HL-60/S4 treated with retinoic acid at 250 ng/mL for 4 days and 3 days (cell line): ENCODE data around the gene ATG101.
"Not testable (repeated sequence)": the region's sequence is repeated elsewhere in the genome, so short reads cannot be mapped to it uniquely, and the experiment has no call there.

ENCODE experiments used
- in situ Hi-C: fragments of 300-500 bp; cut with MboI; formaldehyde crosslinking; loops from 2 replicates; pipeline ENCODE4 v1.7.0; 2022; ENCODE audit warnings: low sequenced_read_pairs

Gene ATG101

DNA sequence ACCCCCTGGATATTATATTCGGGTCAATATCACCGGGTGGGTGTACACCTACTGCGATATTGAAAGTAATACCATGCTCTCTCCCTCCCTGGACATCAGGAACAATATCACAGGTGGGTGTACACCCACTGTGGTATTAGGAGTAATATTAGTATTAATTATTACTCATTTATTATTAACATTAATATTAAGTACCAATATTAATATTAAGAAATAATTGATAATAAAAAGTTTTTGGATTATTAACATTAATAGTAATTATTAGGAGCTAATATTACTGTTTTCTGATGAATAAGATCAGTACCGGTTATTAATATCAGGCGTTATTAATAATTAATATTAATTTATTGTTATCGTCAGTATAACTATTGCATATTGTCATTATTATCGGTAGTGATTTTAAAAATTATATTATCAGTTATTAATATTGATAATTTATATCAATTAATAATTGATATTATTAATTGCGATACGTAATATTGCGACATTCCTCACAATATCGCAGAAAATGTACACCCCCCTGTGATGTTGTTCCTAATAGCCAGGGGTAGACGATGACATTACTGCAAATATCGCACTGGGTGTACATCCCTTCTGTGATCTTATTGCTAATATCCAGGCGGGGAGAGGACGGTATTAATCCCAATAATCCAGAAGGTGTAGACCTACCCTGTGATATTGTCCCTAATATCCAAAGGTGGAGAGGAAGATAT lies 26.7 kb downstream of the ATG101 start:
- in situ Hi-C loops, result no loop called here

DNA sequence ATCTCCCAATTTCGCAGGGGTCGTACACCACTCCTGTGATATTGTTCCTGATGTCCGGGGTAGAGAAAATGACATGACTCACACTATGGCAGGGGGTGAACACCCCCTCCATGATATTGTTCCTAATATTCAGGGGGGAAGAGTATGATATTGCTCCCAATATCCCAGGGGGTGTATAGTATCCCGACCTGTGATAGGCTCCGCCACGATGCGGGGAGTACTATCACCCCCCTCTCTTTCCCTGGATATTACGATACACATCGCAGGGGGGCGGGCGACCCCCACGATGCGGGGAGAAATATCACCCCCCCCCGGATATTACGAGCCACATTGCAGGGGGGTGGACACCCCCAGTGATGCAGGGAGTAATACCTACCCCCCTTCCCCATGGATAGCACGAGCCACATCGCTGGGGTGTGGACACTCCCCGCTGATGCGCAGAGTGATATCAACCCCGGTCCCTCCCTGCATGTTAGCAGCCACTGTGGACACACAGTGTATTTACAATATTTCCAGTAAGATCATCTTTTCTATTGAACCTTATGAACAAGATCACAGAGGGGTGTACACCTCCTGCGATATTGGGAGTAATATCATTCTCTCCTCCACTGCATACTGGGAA lies 27.4 kb downstream of the ATG101 start:
- in situ Hi-C loops, result no loop called here

DNA sequence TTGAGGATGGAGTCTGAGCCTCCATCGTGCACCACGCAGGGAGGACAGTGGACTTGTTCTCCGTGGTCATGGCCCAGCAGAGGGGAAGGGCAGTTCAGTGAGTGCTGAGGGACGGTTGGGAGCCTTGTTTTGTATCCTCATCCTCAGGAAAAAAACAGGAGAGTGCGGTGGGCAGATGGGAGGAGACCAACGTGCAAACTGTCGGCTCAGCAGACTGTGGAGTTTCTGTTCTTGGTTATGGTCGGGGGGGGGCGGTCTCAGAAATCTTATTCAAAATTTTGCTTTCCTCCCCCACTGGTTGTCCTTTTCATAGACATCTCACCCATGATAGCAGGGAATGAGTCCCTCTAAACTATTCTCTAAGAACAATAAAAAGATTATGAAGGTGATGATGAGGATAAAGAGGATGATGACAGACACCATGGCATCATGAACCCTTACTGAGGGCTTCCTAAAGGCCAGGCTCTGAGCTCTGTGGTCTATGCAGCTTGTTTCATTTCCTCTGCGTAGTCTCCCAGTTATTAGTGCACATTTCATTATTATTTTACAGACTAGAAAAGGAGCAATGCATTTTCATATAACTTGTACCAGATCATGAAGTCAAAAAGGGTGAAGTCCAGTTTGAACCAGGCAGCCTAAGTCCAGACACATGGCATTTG lies 34.8 kb downstream of the ATG101 start:
- in situ Hi-C loops, result not testable (repeated sequence)

DNA sequence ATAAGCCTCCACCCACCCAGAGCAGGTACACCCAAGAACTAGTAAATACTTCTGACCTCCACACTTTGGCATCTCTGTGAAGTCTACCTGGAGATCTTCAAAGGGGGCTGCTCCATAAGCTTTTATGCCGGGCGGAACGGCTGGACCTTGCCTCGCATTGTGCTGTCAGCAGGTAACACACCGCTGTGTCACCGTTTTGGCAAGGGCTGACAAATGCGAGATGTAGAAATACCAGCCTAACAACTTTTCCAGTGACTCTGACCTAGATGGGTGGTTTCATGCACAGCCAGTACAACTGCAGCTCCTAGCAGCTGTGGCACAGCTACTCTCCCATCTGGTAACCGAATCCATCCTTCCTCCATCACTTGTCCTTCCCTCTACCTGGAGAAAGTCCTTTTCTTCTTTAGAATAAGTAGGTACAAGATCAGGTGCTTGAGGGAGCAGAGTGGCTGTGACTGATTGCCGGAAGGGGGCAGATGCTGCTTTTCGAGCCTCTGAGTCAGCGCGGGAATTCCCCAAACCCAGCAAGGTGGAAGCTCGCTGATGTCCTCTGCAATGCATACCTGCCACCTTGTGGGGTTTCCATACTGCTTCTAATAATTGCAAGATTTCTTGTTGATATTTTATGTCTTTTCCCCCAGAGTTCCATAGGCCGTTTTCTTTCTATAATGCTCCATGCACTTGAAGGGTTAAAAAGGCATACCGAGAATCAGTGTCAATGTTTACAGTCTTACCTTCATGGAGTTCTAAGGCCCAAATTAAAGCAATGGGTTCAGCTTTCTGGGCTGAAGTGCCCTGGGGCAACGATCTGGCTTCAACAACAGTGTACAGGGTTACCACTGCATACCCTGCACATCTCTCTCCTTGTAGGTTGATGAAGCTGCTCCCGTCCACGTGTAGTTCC lies 46.7 kb downstream of the ATG101 start:
- in situ Hi-C loops, result not testable (repeated sequence)

DNA sequence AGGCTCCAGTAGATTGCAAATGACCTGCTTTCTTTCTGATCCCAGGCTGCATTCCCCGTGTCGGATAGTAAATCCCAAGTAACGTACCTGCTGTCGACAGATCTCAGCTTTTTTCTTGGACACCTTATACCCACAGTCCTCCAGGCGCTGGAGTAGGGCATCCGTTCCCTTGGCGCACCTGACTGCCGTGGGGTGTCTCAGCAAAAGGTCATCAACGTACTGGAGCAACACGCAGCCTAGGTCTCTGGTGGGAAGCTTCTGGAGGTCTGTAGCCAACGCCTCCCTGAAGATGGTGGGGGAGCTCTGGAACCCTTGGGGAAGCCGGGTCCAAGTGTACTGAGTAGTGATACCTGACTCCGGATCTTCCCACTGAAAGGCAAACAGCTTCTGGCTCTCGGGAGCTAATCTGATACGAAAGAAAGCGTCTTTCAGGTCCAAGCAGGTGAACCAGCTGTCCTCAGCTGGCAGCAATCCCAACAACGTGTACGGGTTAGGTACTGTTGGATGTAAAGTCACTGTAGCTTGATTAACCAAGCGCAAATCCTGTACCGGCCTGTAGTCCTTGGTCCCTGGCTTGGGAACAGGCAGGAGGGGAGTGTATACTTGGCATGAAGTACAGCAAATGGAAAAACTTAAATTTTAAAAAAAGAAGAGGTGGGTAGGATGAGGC lies 48.2 kb downstream of the ATG101 start:
- in situ Hi-C loops, result not testable (repeated sequence)

DNA sequence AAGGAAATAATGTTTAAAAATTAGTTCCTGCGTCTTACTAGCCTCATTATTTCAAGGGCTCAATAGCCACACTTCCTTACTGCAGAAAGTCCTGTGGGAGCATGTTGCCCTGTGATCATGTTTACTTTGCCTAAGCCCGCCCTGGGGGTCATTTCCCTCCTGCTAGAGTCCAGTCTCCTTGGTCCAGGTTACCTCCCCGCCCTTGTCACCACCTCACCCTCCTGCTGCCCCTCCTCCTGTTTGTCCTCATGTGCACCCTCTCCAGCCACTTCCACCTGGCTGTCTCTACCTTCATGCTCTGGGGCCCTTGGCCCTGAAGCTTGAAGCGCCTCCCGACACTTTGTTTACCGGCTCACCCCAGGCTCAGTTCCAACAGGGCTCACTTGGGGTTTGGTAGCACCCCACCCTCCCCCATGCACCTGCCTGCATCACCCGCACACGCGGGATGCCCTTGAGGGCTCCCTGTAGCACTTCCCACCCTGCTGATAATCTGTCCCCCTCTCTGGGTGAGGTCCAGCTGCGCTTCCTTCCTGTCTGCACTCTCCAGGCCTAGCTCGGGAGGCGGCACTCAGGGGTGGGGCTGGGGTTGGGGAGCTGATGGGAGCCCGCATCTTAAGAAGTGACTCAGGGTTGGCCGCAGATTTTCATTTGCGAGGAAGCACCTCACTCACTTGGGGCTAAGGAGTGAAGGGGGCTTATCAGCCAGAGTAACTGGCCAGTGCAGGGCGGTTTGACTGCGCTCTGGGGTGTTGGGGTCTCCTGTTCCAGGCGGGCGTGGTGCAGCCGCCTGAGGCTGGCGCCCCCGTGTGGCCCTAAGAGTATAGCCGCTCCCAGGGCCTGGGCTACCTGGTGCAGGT lies 49.8 kb downstream of the ATG101 start:
- in situ Hi-C loops, result no loop called here

DNA sequence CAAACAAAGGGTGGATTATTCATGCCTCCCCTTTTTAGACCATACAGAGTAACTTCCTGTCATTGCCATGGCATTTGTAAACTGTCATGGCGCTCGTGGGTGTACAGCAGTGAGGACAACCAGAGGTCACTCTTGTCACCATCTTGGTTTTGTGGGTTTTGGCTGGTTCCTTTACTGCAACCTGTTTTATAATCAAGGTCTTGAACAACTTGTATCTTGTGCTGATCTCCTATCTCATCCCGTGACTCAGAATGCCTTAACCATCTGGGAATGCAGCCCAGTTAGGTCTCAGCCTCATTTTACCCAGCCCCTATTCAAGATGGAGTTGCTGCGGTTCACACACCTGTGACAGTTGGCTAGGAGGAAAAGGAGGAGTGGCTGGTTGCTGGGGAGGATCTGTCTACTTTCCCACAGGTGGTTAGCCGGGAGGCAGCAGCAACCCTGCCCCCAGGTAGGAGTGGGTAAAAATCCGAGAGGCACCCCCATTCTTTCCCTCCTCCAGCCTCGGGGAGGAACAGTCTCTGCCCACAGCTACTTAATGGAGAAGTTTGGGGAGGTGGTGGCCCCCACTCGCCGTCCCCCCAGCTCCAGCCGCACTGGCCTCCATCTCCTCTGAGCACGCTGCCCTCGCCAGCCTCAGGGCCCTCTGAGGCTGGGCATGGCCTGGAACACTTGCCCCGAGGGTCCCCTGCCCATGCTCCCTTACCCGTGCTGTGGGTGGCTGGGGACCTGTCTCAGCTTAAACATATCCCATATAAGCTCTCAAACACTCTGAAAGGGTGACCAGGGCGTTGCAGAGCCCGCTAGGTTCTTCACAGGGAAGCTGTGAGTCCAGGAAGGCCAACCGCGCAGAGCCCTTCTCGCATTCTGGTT lies 51.4 kb downstream of the ATG101 start:
- in situ Hi-C loops, result no loop called here

DNA sequence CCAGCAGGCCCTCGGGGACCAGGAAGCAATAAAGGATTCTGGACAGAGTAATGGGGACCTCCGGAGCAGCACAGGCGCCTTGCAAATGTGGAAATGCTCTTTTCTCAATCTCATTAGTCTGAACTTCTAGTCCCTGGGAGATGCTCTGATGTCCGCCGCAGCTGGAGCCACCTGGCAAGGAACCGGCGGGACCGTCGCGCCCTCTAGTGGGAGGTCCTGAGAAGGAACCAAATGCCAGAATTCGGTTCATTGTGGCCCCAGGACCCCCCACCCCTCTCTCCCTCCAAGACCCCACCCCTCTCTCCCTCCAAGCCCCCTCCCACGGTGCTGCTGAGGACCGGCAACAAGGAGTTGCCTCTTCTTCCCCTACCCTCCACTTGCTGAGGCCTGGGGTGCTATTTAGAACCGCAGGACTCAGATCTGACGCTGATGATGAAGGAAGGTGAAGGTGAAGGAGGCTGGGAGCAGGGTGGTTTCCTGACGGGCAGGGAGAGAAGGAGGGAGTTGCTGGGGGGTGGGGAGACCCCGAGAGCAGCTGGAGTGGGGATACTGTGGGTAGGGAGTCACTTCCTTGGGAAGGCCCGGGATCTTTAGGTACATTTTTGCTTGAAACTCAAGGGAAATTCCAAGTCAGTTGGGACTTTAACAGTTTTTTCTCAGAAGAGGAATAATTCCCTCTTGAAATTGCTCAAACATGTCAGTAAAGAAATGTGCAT lies 52.2 kb downstream of the ATG101 start:
- in situ Hi-C loops, result no loop called here

DNA sequence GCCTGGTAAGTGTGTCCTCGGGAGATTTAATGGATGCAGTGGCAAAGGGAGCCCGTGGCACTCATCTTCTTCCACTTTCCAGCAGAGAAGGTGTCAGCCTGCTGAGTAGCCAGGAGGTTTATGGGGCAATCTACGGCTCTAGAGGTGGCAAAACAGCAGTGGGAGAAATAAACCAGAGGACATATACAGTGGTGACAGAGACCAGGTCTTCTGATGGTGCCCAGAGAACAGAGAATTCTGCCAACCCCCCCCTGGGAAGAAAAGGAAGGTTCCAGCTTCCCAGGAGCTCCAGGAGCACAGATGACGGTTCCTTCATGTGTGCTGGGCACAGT lies 52.7 kb downstream of the ATG101 start:
- in situ Hi-C loops, result no loop called here

DNA sequence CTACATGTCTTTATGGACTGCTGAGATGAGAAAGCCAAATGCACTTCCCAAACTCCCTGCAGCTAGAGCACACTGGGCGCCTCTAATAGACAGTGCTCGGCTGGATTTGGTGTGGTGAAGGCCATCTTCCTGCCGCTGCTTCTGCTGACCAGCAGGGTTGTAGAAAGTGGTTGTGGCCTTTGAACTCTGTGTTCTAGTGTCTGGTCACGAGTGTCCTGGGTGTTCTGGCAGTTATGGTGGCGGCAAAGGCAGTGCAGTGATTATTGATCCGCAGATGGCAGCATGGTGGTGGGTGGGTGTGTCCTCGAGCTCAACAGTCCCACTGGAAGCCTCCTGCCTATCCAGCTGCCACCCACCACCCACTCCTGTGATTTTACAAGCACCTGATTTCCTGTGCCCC lies 53.1 kb downstream of the ATG101 start:
- in situ Hi-C loops, result no loop called here

DNA sequence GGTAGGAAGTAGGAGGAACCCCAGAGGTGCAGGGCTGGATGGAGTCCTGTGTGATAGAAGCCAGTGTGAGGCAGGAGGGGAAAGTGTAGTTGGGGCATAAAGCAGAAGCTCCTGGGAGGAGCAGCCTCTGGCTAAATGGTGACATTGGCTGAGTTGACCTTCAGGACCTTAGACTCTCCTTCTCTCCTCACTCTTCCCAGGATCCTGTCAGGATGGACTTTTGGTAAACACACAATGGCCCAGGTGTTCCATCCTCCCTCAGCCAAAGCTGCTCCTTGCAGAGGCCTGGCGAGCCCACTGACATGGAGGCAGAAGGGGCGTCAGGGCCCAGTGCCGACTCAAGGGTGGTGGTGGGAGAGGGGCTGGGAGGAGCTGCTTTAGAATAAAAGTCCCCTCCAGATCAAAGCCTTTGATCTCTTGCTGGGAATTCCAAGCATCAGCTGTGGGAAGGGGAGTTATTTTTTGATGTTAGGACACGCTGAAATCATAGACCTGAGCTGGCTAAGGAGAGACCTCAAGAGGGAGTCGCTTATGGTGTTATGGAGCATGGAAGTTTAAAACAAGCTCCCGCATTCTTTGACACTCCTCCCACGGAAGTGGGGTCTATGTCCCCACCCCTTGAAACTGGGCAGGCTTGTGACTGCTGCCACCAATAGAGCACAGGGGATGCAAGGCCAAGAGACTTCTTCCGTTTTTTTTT lies 53.9 kb downstream of the ATG101 start:
- in situ Hi-C loops, result no loop called here

DNA sequence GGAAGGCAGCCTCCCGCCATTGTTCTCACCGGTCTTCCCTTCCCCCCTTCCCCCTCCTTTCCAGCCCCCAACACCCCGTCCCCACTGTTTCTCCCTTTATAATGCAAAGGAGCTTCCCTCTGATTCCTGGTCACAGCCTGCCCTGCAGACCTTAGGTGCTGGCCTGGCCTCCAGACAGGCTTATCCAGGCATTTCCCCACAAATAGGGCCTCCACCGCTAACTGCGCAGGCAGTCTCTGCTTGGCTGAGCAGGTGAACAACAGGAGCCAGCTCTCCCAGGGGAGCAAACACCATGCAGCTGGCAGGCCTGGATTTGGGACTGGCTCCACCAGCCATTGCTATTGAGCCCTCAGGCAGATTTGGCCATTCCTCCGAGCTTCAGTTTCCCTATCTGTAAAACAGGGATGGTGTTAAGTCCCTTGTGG lies 55.7 kb downstream of the ATG101 start:
- in situ Hi-C loops, result no loop called here

DNA sequence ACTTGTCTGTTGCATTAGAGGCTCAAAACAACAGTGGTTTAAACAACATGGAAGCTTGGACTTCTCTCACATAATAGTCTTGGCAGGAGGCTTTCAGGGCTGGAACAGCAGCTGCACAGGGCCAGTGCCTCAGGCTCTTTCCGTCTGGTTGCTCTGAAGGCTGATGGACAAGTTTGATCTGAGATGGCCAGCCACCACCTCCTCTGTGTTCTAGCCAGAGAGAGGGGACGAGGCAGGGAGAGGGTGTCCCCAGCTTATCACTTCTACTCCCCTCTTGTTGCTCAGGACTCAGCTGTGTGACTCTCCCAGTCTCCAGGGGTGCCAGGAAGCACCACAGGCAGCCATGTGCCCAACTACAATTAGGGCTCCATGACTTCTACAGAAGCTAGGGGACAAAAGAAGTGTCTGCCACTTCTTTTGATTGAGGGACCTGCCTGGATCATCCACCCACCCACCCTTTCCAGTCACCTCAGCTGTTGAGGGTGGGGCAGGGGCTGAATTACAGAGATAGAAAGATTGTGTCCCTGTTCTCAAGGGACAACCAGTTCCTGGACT lies 56.3 kb downstream of the ATG101 start:
- in situ Hi-C loops, result no loop called here
